HepG2 (cell line): ENCODE results near the gene ADAM15. TPM values are rescaled to one million over a fixed set of nuclear protein-coding genes. Genes with fewer than 3 reads are reported as not detected.
A peak's percentile ranks its signal among the peaks of the same experiment; 100 is the strongest.

Experiments used
- ARHGAP35 ChIP-seq: sonication (generic); formaldehyde crosslinking; IDR thresholded peaks from 2 replicates; pipeline ENCODE4 v1.9.0; 2022; ENCODE audit warnings: mild to moderate bottlenecking, inconsistent platforms, moderate library complexity, missing genetic modification reagents, borderline replicate concordance
- ARID3A ChIP-seq: IDR thresholded peaks from 2 replicates; pipeline ENCODE4 v1.6.1; 2012; ENCODE audit warnings: low read depth, low read length, improper control_type of control experiment
- ATRX ChIP-seq: sonication (generic); formaldehyde crosslinking; IDR thresholded peaks from 2 replicates; pipeline ENCODE4 v1.4.0; 2020; ENCODE audit warnings: missing genetic modification reagents, borderline replicate concordance
- CAMTA2 ChIP-seq: sonication (generic); formaldehyde crosslinking; IDR thresholded peaks from 2 replicates; pipeline ENCODE4 v1.4.0; 2020; ENCODE audit warnings: mild to moderate bottlenecking, missing genetic modification reagents, borderline replicate concordance
- DR1 ChIP-seq: sonication (generic); formaldehyde crosslinking; IDR thresholded peaks from 2 replicates; pipeline ENCODE4 v1.8.0; 2021; ENCODE audit warnings: mild to moderate bottlenecking, missing genetic modification reagents, inconsistent platforms
- HBP1 ChIP-seq: IDR thresholded peaks from 2 replicates; pipeline ENCODE4 v1.6.1; 2016; ENCODE audit warnings: low read depth, control low read depth
- HMG20A ChIP-seq: IDR thresholded peaks from 2 replicates; pipeline ENCODE4 v1.6.1; 2016; ENCODE audit warnings: borderline replicate concordance
- HNF4G ChIP-seq, 2 experiments: sonication (generic) in 1 of 2; formaldehyde crosslinking in 1 of 2; IDR thresholded peaks; 2 replicates each; pipeline versions ENCODE4 v1.4.0 to v1.6.1; 2011 to 2020; ENCODE audit warnings: borderline replicate concordance in 2 of 2, low read depth in 2 of 2, mild to moderate bottlenecking in 2 of 2, low read length in 1 of 2, missing genetic modification reagents in 1 of 2, moderate library complexity in 1 of 2
- HNRNPK ChIP-seq: fragments of 200-400 bp; formaldehyde crosslinking; IDR thresholded peaks from 2 replicates; pipeline ENCODE4 v1.6.1; 2018; ENCODE audit warnings: low read length, low read depth, moderate library complexity, mild to moderate bottlenecking; ENCODE audit not compliant: poor library complexity, severe bottlenecking
- KLF6 ChIP-seq: IDR thresholded peaks from 2 replicates; pipeline ENCODE4 v1.8.0; 2016; ENCODE audit warnings: missing biosample characterization, missing genetic modification reagents
- MAFF ChIP-seq: IDR thresholded peaks from 2 replicates; pipeline ENCODE4 v1.6.1; 2011; ENCODE audit warnings: low read depth, low read length, improper control_type of control experiment
- MED8 ChIP-seq: sonication (generic); formaldehyde crosslinking; IDR thresholded peaks from 2 replicates; pipeline ENCODE4 v1.8.1; 2023; ENCODE audit warnings: mild to moderate bottlenecking, missing genetic modification reagents; ENCODE audit not compliant: insufficient replicate concordance
- MIER3 ChIP-seq: IDR thresholded peaks from 2 replicates; pipeline ENCODE4 v1.6.1; 2016; ENCODE audit warnings: missing compliant biosample characterization, borderline replicate concordance
- PLRG1 ChIP-seq: fragments of 450-650 bp; conservative IDR thresholded peaks from 2 replicates; pipeline ENCODE4 v1.6.1; 2016
- SALL2 ChIP-seq: sonication (generic); formaldehyde crosslinking; IDR thresholded peaks from 2 replicates; pipeline ENCODE4 v1.8.1; 2023; ENCODE audit warnings: mild to moderate bottlenecking, missing genetic modification reagents, inconsistent platforms
- SMAD1 ChIP-seq: sonication (generic); formaldehyde crosslinking; IDR thresholded peaks from 2 replicates; pipeline ENCODE4 v1.4.0; 2020; ENCODE audit warnings: missing genetic modification reagents, low read depth, mild to moderate bottlenecking, borderline replicate concordance
- SP4 ChIP-seq: sonication (generic); formaldehyde crosslinking; IDR thresholded peaks from 2 replicates; pipeline ENCODE4 v1.8.1; 2023; ENCODE audit warnings: mild to moderate bottlenecking, missing genetic modification reagents
- TRIM24 ChIP-seq: sonication (generic); formaldehyde crosslinking; IDR thresholded peaks from 2 replicates; pipeline ENCODE4 v1.8.0; 2022; ENCODE audit warnings: mild to moderate bottlenecking, missing genetic modification reagents
- YEATS4 ChIP-seq: sonication (generic); formaldehyde crosslinking; IDR thresholded peaks from 2 replicates; pipeline ENCODE4 v1.4.0; 2020; ENCODE audit warnings: missing genetic modification reagents, borderline replicate concordance
- ZNF10 ChIP-seq: sonication (generic); formaldehyde crosslinking; IDR thresholded peaks from 2 replicates; pipeline ENCODE4 v1.4.0; 2020; ENCODE audit warnings: mild to moderate bottlenecking, low read depth, missing genetic modification reagents, borderline replicate concordance
- ZNF224 ChIP-seq: sonication (generic); formaldehyde crosslinking; IDR thresholded peaks from 2 replicates; pipeline ENCODE4 v1.5.0; 2020; ENCODE audit warnings: mild to moderate bottlenecking, missing genetic modification reagents
- ZNF3 ChIP-seq: IDR thresholded peaks from 2 replicates; pipeline ENCODE4 v1.7.0; 2017; ENCODE audit warnings: inconsistent platforms
- ZNF33A ChIP-seq: sonication (generic); formaldehyde crosslinking; IDR thresholded peaks from 2 replicates; pipeline ENCODE4 v1.5.1; 2020; ENCODE audit warnings: missing genetic modification reagents, mild to moderate bottlenecking, moderate library complexity, borderline replicate concordance
- ZNF614 ChIP-seq: IDR thresholded peaks from 2 replicates; pipeline ENCODE4 v1.6.1; 2018; ENCODE audit warnings: missing biosample characterization, missing genetic modification reagents, inconsistent platforms, borderline replicate concordance
- ZNF7 ChIP-seq: IDR thresholded peaks from 2 replicates; pipeline ENCODE4 v1.6.1; 2016; ENCODE audit warnings: missing biosample characterization, missing genetic modification reagents
- ZNF775 ChIP-seq: sonication (generic); formaldehyde crosslinking; IDR thresholded peaks from 2 replicates; pipeline ENCODE4 v1.4.0; 2020; ENCODE audit warnings: missing genetic modification reagents, mild to moderate bottlenecking, moderate library complexity, borderline replicate concordance
- ZSCAN12 ChIP-seq: sonication (generic); formaldehyde crosslinking; IDR thresholded peaks from 2 replicates; pipeline ENCODE4 v1.9.0; 2021; ENCODE audit warnings: mild to moderate bottlenecking, missing genetic modification reagents
- polyA plus RNA-seq, 8 experiments: library from polyadenylated mRNA; depleted of rRNA in 3 of 8; stranded (reverse) in 7 of 8; unstranded in 1 of 8; fragments of >200 nt; fragmentation: Illumina TruSeq in 4 of 8; extraction: Trizol in 4 of 8; gene quantifications; 2 replicates each; pipeline versions ENCODE4 v1.2.1 to v1.2.3, GENCODE V29; 2011 to 2016; ENCODE audit warnings: low read depth in 4 of 8, missing spikeins in 1 of 8, mixed read lengths in 1 of 8; ENCODE audit not compliant: insufficient read depth in 1 of 8
- total RNA-seq, 5 experiments: library from RNA; depleted of rRNA; stranded (reverse); fragments of >200 nt; fragmentation: Illumina TruSeq; extraction: Trizol; gene quantifications; 2 replicates each; pipeline ENCODE4 v1.2.3, GENCODE V29; 2016; ENCODE audit warnings: low read depth in 1 of 5

Gene ADAM15
- total and polyA plus RNA-seq, 2 of the 13 experiments (the other 11 are each of a cell fraction or from before 2014, with no cell fraction given) = 17.9 to 25.6 TPM

DNA sequence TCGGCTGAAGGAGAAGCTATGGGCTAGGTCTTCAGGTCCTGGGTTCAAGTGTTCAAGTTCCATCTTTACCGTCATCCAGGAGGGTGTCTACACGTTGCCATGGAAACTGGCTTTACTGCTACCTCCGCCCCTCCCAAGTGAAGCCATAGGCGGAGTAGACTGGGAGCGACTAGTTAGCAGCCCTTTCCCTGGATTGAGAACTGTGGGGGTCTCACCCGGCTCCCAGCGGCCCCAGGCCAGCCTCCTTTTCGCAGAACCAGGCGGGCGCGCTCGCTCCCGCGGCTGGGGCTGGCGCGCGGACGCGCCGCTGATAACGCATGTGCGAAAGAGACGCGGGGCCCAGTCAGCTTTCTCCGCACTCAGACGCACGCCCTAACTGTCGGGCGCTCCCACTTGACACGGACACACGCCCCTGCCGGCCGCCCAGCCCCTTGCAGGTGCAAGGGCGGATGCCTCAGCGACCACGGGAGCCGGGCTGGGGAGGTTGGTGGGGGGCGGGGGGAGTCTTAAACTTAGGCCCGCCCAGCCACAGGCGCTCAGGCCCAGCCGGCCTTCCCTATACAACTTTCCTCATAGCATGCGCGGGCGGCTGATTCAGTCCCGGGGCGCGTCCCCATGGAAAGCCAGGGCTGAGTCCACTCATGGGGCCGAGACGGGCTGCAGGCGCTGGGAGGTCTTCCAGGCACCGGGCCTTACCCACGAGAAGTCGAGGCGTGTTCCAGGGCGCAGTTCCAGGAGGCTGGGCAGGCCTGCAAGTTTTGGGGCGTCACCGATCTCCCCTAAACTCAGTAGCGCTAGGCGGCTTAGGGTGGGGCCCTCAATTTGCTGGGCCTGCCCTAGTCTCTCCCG lies 19.8 kb downstream of the ADAM15 start (continued):
- TF ChIP-seq HBP1 (CRISPR knock-in tag) = no peak
- TF ChIP-seq MED8 (CRISPR knock-in tag) = no peak
- no peak for TF ChIP-seq ZNF7 (CRISPR knock-in tag)
- TF ChIP-seq MAFF = no peak
- TF ChIP-seq ZSCAN12 (CRISPR knock-in tag) = no peak
- 0 out of 2 replicates have a peak, but pooled peaks have one; percentile 35 for TF ChIP-seq CAMTA2 (CRISPR knock-in tag)
- no peak for TF ChIP-seq SP4 (CRISPR knock-in tag)
- TF ChIP-seq SALL2 (CRISPR knock-in tag) = no peak; the same call in 1 of the 2 replicates
- TF ChIP-seq ARID3A = no peak
- TF ChIP-seq KLF6 (CRISPR knock-in tag) = no peak
- TF ChIP-seq HNF4G (IDR thresholded peaks at IDR 0.05; ENCODE audit: borderline replicate concordance, low read depth, low read length) = no peak
- no peak; the same call in 1 of the 2 replicates for TF ChIP-seq HNF4G (CRISPR knock-in tag; IDR thresholded peaks at IDR 0.05; ENCODE audit: borderline replicate concordance, low read depth)
- TF ChIP-seq ZNF33A (CRISPR knock-in tag) = 0 out of 2 replicates have a peak, but pooled peaks have one; percentile 39
- TF ChIP-seq ZNF775 (CRISPR knock-in tag) = no peak
- peak; percentile 57 for TF ChIP-seq HNRNPK
- TF ChIP-seq MIER3 = no peak
- no peak for TF ChIP-seq DR1 (CRISPR knock-in tag)
- TF ChIP-seq ATRX (CRISPR knock-in tag) = no peak
- no peak for TF ChIP-seq SMAD1 (CRISPR knock-in tag)
- 0 out of 2 replicates have a peak, but pooled peaks have one; percentile 27 for TF ChIP-seq ZNF614
- TF ChIP-seq YEATS4 (CRISPR knock-in tag) = no peak
- TF ChIP-seq ZNF10 (CRISPR knock-in tag) = no peak
- no peak for TF ChIP-seq HMG20A (CRISPR knock-in tag)
- TF ChIP-seq ZNF224 (CRISPR knock-in tag) = no peak
- no peak for TF ChIP-seq ZNF3 (CRISPR knock-in tag)
- no peak for TF ChIP-seq TRIM24 (CRISPR knock-in tag)
- TF ChIP-seq PLRG1 = no peak
- TF ChIP-seq ARHGAP35 (CRISPR knock-in tag) = no peak
